GM12801 (cell line): ENCODE measurements around the gene ARHGAP26.

Source experiments
- TF ChIP-seq, protein P1 (sequence below): IDR thresholded peaks from one replicate; pipeline ENCODE4 v1.5.1; 2011; ENCODE audit warnings: control low read depth; ENCODE audit not compliant: insufficient read length; ENCODE audit errors: extremely low read depth

The ARHGAP26 gene

DNA sequence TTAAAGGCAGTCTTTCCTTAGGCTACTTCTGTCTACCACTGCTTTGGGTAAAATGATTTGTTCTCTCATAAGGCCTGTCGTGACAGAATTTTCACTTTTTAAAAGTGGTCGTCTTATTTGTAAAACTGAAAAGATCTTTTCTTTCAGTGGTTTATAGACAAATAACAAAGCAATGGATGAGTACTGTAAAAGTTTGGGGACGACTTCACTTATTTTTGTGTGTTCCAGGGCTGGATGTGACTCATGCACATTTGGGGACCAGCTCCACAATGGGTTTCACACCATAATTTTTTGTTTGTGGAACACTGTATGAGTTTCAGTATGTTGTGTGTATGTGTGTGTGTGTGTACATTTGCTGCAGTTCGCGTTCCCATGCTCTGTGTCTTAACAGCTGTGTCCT lies 53.6 kb downstream of the ARHGAP26 start:
- TF ChIP-seq, protein P1, sequence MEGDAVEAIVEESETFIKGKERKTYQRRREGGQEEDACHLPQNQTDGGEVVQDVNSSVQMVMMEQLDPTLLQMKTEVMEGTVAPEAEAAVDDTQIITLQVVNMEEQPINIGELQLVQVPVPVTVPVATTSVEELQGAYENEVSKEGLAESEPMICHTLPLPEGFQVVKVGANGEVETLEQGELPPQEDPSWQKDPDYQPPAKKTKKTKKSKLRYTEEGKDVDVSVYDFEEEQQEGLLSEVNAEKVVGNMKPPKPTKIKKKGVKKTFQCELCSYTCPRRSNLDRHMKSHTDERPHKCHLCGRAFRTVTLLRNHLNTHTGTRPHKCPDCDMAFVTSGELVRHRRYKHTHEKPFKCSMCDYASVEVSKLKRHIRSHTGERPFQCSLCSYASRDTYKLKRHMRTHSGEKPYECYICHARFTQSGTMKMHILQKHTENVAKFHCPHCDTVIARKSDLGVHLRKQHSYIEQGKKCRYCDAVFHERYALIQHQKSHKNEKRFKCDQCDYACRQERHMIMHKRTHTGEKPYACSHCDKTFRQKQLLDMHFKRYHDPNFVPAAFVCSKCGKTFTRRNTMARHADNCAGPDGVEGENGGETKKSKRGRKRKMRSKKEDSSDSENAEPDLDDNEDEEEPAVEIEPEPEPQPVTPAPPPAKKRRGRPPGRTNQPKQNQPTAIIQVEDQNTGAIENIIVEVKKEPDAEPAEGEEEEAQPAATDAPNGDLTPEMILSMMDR: no peak

DNA sequence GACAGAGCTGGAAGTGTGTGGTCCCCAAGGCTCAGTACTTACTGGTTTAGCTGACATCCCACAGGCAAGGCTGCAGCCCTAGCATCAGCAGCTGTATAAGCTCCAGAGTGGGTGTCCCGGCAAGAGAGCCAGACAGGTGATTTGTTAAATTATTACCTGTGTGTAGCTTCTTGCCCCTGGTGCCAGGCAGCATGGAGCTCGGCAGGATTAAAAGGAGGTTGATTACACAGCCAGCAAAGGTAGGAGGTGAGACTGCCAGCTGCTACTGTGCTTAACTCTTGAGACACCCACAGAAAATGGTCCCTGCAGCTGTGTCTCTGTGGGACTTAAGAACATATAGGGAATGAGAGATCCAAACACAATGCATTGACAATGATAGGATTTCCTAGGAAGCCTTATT lies 54.2 kb downstream of the ARHGAP26 start:
- TF ChIP-seq, protein P1: no peak

DNA sequence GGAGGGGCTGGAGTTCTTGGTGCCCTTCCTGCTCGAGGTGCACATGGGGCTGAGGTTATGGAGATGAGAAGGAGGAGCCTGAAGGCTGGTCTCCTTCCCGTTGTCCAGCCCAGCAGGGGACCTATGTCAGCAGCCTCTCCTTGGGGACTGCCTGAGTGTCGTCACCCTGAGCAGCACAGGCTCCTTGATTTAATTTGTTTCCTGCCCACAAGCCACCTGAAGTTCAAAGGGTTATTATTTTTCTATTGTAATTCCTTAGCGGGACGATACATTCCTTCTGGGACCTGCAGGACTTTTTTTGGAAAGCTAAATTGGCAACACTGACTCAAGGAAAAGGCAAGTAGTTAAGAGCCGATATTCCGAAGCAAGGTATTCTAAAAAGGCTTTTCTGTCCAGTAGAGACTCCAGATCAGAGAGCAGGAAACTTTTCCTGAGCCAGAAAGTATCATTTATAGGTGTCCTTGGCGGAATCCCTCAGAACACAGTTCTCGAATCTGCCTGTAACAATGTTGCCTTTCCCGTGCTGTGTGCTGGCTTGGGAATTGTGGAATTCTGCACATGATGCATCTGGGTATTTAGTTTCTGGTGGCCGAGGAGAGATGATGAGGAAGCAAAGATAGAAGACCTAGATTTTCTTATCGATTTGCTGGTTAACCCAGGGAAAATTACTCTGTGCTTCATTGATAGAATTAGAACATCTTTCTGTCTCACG lies 55.4 kb downstream of the ARHGAP26 start:
- TF ChIP-seq, protein P1: no peak

DNA sequence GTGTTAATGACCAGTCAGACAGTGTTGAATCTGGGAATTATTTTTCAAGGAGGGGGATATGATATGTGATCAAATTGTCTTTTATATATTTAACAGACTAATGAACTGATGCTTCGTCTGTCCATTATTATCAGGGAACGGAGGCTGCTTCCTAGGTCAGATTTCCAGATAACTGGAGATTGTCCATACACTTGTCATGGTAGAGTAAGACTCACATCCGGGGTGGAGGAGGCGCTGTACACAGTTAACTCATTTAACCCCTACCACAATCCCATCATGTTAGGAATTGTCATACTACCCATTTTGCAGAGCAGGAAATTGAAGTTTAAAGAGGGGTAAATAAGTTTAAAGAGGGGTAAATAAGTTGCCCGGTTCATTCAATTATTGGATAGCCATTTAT lies 55.9 kb downstream of the ARHGAP26 start:
- TF ChIP-seq, protein P1: no peak

DNA sequence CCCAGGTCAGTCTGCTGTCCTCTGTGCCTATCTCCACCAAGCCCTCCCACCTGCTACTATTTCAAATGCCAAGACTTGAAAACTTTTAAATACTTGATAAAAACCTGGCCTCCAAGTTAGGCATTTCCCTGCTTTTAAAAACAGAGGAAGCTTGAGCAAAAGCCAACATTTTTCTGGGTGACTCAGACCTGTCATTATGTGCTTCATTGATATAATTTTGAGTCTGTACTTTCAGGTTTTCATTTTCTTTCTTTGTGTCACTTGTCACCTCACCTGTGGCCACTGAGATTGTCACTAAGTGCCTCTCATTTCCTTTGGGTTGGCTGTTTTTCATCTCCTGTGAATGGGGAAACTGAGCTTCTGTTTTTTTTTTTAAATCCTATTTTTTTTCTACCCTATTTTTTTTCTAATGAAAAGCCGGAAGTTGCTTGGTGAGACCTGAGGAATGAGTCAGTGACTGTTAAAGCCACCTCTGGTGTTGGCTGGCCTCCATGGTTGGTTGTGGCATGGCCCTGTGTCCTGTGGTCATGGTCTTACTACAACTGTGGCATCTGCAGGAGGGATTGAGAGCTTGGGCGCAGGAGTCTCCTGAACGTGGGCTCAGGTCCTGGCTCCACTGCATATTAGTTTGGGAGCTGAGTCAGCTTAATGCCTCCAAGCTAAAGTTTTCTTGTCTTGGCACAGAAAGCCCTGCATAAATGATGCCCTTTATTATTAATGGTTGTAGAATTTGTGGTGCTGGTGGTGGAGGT lies 56.7 kb downstream of the ARHGAP26 start:
- TF ChIP-seq, protein P1: no peak

DNA sequence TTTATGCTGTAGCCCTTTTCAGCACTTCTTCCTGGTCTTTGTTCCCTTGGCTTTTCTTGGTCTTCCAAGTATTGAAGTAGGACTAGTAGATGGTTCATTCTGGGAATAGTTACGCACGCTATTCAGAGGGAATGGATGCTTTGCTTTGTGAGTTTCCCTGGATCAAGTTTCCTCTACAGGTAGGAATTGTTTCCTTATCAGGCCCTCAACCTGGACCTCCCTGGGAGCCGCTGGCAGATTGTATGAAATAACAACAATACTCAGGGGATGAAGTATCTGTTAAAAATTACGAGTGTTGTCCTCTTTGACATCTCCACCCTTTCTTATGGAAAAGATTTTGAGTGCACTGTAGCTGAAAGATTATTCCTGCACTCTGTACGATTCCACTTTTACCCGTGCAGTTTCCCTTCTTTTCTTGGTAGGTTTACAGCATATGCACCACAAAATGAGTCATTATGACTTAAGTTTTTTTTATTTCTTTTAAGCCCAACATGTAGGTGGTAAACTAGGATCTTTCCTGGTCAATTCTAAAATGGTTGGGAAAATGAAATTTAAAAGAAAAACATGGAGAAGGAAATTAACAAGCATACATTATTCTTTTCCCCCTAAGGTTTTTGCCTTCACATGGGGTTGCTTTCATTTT lies 57.9 kb downstream of the ARHGAP26 start:
- TF ChIP-seq, protein P1: no peak

DNA sequence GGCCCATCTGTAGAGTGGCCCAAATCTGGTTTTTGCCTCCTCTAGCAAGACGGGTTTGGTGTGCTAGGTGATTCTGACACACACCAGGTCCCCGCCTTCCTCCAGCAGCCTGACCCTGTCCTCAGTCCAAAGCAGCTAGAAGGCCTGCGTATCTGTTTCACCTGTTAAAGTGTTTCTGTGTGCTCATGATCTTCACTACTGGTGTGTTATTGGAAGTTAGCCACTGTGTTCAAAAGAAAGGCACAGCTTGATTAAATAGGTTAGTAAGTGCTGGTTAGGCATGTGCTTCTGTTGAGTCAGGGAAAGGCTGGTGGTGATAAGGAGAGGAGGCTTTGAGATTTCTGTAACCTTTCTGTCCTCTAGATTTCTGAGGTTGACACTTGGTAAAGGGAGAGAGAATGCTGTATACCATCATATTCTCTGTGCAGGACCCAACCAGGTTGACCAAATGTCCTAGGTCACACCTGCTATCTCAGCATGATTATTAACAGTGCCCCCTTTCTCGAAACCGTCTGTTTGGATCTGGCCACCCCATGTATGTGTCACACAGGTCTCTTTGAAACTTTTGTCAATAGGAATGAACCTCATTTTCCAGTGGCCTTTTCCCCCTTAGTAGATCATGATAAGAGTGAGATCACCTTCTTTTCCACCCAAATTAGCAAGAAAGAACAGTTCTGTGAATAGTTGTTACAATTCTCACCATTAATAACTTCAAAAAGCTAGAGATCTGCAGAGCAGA lies 58.8 kb downstream of the ARHGAP26 start:
- TF ChIP-seq, protein P1: no peak
